Activated CD8-positive, alpha-beta memory T cell treated with anti-CD3 and anti-CD28 coated beads, Interleukin-2, amount 50 U/mL, for 4 hours (primary cell): ENCODE results near the gene RNF44.
"Not testable (repeated sequence)": the region's sequence is repeated elsewhere in the genome, so short reads cannot be mapped to it uniquely, and the experiment has no call there.

Experiments
- DNase-seq: peaks from one replicate; pipeline ENCODE4 v3.0.0-alpha.2; 2020

Gene RNF44

DNA sequence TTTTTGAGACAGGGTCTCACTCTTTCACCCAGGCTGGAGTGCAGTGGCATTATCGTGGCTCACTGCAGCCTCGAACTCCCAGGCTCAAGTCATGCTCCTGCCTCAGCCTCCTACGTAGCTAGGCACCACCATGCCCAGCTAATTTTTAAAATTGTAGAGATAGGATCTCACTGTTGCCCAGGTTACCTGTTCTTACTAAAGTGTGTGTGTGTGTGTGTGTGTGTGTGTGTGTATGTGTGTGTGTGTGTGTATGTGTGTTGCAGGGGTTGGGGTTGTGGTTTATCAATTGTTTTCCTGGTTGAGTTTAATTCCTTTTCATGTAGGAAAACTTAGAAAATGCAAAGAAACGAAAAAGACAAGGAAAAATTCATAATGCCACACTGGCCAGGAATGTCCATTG lies 21.8 kb downstream of the RNF44 start:
- no peak for DNase-seq

DNA sequence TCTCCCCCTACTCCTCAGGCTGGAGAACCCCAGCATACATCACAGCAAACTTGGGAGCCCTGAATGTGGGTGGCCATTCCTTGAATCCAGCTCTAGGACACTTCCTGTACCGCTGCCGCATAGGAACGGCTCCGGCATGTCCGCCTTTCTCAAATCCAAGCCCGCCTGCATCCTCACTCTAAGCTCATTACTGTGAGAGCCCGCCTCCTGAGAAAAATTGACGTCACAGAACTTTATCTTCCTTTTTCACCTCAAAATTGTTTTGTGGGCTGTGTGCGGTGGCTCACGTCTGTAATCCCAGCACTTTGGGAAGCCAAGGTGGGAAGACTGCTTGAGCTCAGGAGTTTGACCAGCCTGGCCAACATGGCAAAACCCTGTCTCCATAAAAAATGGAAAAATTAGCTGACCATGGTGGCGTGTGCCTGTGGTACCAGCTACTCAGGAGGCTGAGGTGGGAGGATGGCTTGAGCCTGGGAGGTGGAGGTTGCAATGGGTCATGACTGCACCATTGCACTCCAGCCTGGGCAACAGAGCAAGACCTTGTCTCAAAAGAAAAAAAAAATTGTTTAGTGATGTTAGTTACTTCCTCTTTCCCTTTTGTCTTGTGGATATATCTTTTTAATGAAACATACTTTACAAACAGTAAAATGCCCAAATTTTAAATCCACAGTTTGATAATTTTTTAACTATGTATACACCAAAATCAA lies 22.8 kb downstream of the RNF44 start:
- DNase-seq, result no peak

DNA sequence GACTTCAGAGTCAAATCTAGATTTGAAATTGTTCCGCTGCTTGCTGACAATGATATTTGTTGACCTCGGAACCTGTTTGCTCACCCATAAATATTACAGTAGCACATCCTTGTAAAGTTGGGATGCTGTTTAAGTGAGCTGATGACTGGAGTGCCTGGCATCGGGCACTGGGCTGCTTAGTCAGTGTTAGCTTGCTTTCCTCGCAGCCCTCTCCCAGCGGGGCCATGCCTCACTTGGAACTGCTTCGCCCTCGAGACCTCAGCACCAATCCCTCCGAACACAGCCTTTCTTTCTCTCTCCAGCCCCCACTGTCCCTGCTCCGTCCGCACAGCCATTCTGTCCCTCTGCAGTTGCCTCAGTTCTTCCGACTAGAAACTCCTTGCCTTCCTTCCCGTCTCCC lies 23.4 kb downstream of the RNF44 start:
- no peak for DNase-seq

DNA sequence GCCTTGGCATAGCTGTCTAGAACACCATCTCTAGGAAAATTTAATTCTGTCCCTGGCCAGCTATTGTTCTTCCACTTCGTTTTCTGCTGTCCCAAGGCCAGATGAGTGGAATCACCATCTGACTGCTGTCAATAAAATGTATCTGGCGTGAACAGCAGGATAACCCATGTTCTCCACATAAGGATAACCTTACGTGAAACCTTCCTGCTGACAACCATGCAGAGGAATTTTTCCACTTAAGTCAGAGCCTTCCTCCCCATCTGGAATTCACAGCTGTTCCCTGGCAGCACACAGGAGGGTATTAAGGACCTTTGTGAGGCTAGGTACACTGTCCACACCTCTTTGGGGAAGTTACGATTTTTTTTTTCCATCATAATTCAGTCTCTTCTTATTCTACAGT lies 28.6 kb downstream of the RNF44 start:
- DNase-seq, result no peak

- DNase-seq, result no peak
Observed at GRCh38 chr5:176507911-176508310, 29.3 kb downstream of the RNF44 start.

DNA sequence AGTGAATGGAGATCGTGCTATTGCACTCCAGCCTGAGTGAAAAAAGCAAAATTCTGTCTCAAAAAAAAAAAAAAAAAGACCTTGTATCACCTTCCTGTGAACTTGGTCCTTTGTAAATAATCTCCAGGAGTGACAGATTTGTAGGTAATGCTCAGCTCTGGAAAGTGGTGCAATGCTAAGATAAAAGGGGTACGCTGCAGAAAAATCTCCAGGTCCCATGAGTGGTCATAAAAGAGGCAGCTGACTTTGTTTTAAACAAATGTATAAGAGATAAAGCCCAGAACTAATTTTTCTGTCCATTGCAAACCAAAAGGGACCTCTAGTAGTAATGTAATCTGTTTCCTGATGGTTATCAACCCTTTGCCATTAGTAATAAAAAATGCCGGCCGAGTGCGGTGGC lies 33.7 kb downstream of the RNF44 start:
- DNase-seq, result no peak

DNA sequence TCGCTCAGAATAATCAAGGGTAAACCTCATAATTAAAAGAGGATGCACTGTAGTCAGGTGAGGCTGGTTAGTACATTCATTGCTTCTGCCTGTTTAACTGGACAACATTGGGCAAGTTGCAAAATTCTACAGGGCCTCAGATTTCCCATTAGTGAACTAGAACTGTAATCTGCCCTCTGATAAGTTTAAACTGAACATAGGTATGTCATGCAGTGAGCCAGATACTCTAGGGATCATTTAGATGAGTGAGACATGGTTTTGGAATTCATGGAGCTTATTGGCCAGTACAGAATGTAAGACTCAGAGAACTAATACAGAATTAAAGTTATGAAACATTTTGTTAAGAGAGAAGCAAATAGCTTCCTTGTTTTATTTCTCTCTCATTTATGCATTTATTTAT lies 35.9 kb downstream of the RNF44 start:
- no peak for DNase-seq

DNA sequence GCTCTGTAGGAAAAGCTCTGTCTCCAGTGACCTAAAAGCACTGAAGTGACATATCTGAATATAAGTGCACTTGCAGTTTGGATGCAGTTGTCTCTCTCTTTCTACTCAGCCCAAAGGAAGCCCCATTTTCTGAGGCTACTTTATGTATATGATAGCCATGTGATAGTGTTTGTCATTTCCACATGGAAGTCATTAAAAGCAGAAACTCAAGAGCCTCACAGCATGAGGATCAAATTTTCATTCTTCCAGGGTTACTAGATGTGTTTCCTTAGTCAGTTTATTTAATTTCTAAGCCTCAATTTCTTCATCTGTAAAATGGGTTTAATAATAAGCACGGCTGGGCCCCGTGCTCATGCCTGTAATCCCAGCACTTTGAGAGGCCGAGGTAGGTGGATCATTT lies 36.7 kb downstream of the RNF44 start:
- DNase-seq, result no peak

DNA sequence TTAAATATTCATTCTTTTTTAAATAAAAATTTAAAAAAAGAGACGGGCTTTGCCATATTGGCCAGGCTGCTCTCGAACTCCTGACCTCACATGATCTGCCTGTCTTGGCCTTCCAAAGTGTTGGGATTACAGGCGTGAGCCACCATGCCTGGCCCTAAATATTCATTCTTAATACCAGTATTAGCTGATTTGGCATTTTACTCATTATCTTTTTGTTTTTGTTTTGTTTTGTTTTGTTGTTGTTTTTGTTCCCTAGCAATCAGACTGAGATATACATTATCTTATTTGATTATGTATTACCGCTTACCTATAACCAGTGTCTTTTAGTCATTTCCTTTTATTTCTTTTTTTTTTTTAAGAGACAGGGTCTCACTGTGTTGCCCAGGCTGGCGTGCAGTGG lies 37.9 kb downstream of the RNF44 start:
- no peak for DNase-seq

GRCh38 chr5:176497852-176498251 lies 39.4 kb downstream of the RNF44 start:
- no peak for DNase-seq

GRCh38 chr5:176492431-176492830 lies 44.8 kb downstream of the RNF44 start:
- DNase-seq, result no peak

- no peak for DNase-seq
Observed at GRCh38 chr5:176491901-176492300, 45.3 kb downstream of the RNF44 start.

- DNase-seq, result no peak
Observed at GRCh38 chr5:176491101-176491502, 46.1 kb downstream of the RNF44 start.

GRCh38 chr5:176490301-176490700 lies 46.9 kb downstream of the RNF44 start:
- DNase-seq, result no peak

GRCh38 chr5:176489077-176489476 lies 48.1 kb downstream of the RNF44 start:
- DNase-seq, result no peak

DNA sequence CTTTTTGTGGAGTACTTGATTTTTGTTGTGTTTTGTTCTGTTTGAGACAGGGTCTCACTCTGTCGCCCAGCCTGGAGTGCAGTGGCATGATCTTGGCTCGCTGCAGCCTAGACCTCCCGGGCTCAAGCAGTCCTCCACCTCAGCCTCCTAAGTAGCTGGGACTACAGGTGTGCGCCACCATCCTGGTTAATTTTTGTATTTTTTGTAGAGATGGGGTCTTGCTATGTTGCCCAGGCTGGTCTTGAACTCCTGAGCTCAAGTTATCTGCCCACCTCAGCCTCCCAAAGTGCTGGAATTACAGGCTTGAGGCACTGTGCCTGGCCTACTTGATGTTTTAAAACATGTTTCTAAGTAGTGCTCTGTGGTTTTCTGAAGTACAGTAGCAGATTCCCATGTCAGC lies 50.0 kb downstream of the RNF44 start:
- DNase-seq, result not testable (repeated sequence)

DNA sequence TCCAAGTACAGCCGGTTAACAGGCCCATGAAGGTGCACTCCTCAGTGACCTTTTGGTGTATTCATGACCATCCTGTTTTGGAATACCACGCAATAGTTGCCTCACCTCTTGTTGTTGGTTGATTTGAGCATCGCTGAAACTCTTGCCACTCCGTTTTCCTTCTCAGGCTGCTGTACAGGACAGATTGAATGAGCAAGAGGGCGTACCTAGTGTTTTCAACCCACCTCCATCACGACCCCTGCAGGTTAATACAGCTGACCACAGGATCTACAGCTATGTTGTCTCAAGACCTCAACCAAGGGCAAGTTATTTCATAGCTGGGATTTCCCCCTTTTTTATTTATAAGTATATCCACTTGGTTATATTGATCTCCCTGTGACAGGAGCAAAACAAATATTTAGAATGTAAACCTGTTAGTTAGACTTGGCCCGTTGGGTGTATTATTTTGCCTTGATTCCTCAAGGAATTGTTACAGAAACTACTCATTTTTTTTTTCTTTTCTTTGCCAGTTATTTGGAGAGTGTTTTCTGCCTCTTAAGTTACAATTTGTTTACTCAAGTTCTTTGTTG lies 50.9 kb downstream of the RNF44 start:
- no peak for DNase-seq

DNA sequence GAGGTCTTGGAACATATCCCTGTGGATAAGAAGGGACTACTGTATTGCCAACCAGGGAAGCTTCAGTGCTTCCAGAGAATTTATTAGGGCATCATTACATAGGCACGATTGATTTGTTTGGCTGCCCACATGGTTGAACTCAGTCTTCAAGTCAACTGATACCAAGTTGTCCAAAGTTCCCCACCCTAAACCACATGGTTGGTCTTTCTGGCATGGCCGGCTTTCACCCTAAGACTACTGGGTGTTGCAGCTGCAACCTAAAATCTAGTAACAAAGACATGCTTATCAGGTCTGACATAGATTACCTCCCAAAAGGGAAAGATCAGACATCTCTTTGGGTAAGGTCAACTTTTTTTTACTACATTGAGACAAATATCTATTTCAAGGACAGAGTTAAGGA lies 52.0 kb downstream of the RNF44 start:
- DNase-seq, result no peak

DNA sequence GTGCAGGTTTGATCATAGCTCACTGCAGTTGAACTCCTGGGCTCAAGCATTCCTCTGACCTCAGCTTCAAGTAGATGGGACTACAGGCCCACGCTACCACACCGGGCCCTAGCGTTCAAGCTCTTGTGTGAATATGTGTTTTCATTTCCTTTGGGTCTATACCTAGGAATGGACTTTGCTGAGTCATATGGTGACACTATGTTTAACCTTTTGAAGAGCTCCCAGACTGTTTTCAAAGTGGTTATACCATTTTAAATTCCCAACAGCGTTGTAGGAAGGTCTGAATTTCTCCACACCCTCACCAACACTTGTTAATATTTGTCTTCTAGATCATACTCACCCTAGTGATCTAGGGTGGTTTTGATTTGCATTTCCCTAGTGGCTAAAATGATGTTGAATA lies 55.5 kb downstream of the RNF44 start:
- no peak for DNase-seq
